HG03565 (cell line): ENCODE data around the gene SLC7A7.
"Not testable (repeated sequence)": the region's sequence is repeated elsewhere in the genome, so short reads cannot be mapped to it uniquely, and the experiment has no call there.

ENCODE experiments used
- ATAC-seq: cut with Tn5 transposase; IDR thresholded peaks from one replicate; pipeline ENCODE4 v1.9.1; 2021; ENCODE audit warnings: mild to moderate bottlenecking, moderate library complexity; ENCODE audit not compliant: unreplicated experiment

The SLC7A7 gene

GRCh38 chr14:22822016-22822570, 6.9 kb upstream of the SLC7A7 start:
- ATAC-seq = no peak

- no peak for ATAC-seq
Measured at GRCh38 chr14:22821193-22822015, 6.2 kb upstream of the SLC7A7 start.

GRCh38 chr14:22820731-22821130, 5.5 kb upstream of the SLC7A7 start:
- ATAC-seq = no peak

- ATAC-seq = no peak
Measured at GRCh38 chr14:22819151-22819988, 4.1 kb upstream of the SLC7A7 start.

GRCh38 chr14:22814373-22814772, 862 bp downstream of the SLC7A7 start:
- ATAC-seq = no peak

GRCh38 chr14:22813145-22813544, 2.1 kb downstream of the SLC7A7 start:
- no peak for ATAC-seq

- ATAC-seq = no peak
Measured at GRCh38 chr14:22812744-22813143, 2.5 kb downstream of the SLC7A7 start.

- ATAC-seq = no peak
Measured at GRCh38 chr14:22811722-22812121, 3.5 kb downstream of the SLC7A7 start.

- ATAC-seq = no peak
Measured at GRCh38 chr14:22808388-22809209, 6.6 kb downstream of the SLC7A7 start.

- ATAC-seq = no peak
Measured at GRCh38 chr14:22807432-22808087, 7.7 kb downstream of the SLC7A7 start.

- not testable (repeated sequence) for ATAC-seq
Measured at GRCh38 chr14:22805235-22805634, 10.0 kb downstream of the SLC7A7 start.

- no peak for ATAC-seq
Measured at GRCh38 chr14:22803687-22803974, 11.6 kb downstream of the SLC7A7 start.

GRCh38 chr14:22802860-22803686, 12.2 kb downstream of the SLC7A7 start:
- ATAC-seq = no peak

- ATAC-seq = no peak
Measured at GRCh38 chr14:22801716-22802115, 13.5 kb downstream of the SLC7A7 start.

GRCh38 chr14:22800346-22800745, 14.9 kb downstream of the SLC7A7 start:
- ATAC-seq = no peak

GRCh38 chr14:22798528-22798927, 16.7 kb downstream of the SLC7A7 start:
- no peak for ATAC-seq

- no peak for ATAC-seq
Measured at GRCh38 chr14:22797017-22797917, 18.0 kb downstream of the SLC7A7 start.

GRCh38 chr14:22796087-22796707, 19.0 kb downstream of the SLC7A7 start:
- no peak for ATAC-seq
